A549 (cell line): ENCODE data around the gene HAND1.

Experiments used
- CEBPB ChIP-seq, 2 experiments: fragments of >200 bp in 1 of 2; sonication (Bioruptor Twin) in 1 of 2; formaldehyde crosslinking in 1 of 2; IDR thresholded peaks; 2 replicates each; pipeline ENCODE4 v1.6.1; 2012 to 2016
- CHD2 ChIP-seq: fragments of 150-350 bp; IDR thresholded peaks from 2 replicates; pipeline ENCODE4 v1.6.1; 2014; ENCODE audit warnings: low read length; ENCODE audit not compliant: partially characterized antibody
- ESRRA ChIP-seq: fragments of 150-350 bp; IDR thresholded peaks from 2 replicates; pipeline ENCODE4 v1.6.1; 2014; ENCODE audit warnings: mild to moderate bottlenecking, low read length, borderline replicate concordance
- MAFK ChIP-seq: fragments of 450-650 bp; IDR thresholded peaks from 2 replicates; pipeline ENCODE4 v1.6.1; 2014; ENCODE audit not compliant: partially characterized antibody
- RFX5 ChIP-seq: fragments of 450-650 bp; IDR thresholded peaks from 2 replicates; pipeline ENCODE4 v1.7.1; 2014; ENCODE audit warnings: antibody characterized with exemption, mild to moderate bottlenecking, moderate library complexity
- SMC3 ChIP-seq: fragments of >200 bp; sonication (Bioruptor Twin); formaldehyde crosslinking; IDR thresholded peaks from 3 replicates; pipeline ENCODE4 v1.6.1; 2018; ENCODE audit warnings: inconsistent platforms
- SREBF2 ChIP-seq: fragments of 450-650 bp; IDR thresholded peaks from 2 replicates; pipeline ENCODE4 v1.6.1; 2014; ENCODE audit warnings: mild to moderate bottlenecking, moderate library complexity
- ZFP36 ChIP-seq: fragments of 450-650 bp; IDR thresholded peaks from 2 replicates; pipeline ENCODE4 v1.6.1; 2014; ENCODE audit warnings: borderline replicate concordance; ENCODE audit not compliant: partially characterized antibody
- TF ChIP-seq, protein P1 (sequence below): fragments of >200 bp; sonication (Bioruptor Twin); formaldehyde crosslinking; IDR thresholded peaks from 3 replicates; pipeline ENCODE4 v1.5.1; 2016
- TF ChIP-seq, protein P2 (sequence below): fragments of 200-600 bp; sonication (generic); IDR thresholded peaks from 2 replicates; pipeline ENCODE4 v1.6.1; 2016; ENCODE audit warnings: antibody characterized with exemption, mild to moderate bottlenecking, moderate library complexity

DNA sequence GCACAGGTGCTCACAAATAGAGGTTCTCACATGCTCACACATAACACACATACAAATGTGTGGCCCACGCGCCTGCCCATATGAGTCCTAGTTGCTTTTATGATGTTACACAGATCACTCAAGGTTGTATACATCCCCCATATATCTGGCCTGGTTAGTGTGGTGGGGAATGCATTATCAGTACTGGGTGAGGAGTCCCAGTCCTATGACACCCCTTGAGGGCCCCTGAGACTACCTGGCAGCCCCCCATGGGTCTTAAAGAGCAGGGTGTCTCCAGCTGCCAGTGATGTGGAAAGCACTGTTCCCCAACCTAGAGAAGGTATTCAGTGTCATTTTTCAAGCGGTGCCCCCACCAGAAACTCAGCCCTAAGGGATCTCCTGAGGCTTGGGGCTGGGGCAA is 2.8 kb upstream of the HAND1 start:
- TF ChIP-seq, protein P1, sequence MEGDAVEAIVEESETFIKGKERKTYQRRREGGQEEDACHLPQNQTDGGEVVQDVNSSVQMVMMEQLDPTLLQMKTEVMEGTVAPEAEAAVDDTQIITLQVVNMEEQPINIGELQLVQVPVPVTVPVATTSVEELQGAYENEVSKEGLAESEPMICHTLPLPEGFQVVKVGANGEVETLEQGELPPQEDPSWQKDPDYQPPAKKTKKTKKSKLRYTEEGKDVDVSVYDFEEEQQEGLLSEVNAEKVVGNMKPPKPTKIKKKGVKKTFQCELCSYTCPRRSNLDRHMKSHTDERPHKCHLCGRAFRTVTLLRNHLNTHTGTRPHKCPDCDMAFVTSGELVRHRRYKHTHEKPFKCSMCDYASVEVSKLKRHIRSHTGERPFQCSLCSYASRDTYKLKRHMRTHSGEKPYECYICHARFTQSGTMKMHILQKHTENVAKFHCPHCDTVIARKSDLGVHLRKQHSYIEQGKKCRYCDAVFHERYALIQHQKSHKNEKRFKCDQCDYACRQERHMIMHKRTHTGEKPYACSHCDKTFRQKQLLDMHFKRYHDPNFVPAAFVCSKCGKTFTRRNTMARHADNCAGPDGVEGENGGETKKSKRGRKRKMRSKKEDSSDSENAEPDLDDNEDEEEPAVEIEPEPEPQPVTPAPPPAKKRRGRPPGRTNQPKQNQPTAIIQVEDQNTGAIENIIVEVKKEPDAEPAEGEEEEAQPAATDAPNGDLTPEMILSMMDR: no peak
- TF ChIP-seq MAFK: no peak
- no peak for TF ChIP-seq SREBF2
- TF ChIP-seq, protein P2, sequence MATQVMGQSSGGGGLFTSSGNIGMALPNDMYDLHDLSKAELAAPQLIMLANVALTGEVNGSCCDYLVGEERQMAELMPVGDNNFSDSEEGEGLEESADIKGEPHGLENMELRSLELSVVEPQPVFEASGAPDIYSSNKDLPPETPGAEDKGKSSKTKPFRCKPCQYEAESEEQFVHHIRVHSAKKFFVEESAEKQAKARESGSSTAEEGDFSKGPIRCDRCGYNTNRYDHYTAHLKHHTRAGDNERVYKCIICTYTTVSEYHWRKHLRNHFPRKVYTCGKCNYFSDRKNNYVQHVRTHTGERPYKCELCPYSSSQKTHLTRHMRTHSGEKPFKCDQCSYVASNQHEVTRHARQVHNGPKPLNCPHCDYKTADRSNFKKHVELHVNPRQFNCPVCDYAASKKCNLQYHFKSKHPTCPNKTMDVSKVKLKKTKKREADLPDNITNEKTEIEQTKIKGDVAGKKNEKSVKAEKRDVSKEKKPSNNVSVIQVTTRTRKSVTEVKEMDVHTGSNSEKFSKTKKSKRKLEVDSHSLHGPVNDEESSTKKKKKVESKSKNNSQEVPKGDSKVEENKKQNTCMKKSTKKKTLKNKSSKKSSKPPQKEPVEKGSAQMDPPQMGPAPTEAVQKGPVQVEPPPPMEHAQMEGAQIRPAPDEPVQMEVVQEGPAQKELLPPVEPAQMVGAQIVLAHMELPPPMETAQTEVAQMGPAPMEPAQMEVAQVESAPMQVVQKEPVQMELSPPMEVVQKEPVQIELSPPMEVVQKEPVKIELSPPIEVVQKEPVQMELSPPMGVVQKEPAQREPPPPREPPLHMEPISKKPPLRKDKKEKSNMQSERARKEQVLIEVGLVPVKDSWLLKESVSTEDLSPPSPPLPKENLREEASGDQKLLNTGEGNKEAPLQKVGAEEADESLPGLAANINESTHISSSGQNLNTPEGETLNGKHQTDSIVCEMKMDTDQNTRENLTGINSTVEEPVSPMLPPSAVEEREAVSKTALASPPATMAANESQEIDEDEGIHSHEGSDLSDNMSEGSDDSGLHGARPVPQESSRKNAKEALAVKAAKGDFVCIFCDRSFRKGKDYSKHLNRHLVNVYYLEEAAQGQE: no peak
- no peak for TF ChIP-seq CEBPB (IDR thresholded peaks at IDR 0.05)
- TF ChIP-seq RFX5: no peak
- no peak for TF ChIP-seq SMC3
- no peak for TF ChIP-seq ESRRA
- TF ChIP-seq ZFP36: no peak
- no peak for TF ChIP-seq CHD2
